Measurements from ENCODE around the gene GPATCH11. TPM values are rescaled to one million over a fixed set of nuclear protein-coding genes. Genes with fewer than 3 reads are reported as not detected.
A peak's percentile ranks its signal among the peaks of the same experiment; 100 is the strongest.

GPATCH11 gene
- polyA plus RNA-seq, 2 of the 4 experiments (the other 2 are of a cell fraction) = 9.0 to 10.4 TPM

DNA sequence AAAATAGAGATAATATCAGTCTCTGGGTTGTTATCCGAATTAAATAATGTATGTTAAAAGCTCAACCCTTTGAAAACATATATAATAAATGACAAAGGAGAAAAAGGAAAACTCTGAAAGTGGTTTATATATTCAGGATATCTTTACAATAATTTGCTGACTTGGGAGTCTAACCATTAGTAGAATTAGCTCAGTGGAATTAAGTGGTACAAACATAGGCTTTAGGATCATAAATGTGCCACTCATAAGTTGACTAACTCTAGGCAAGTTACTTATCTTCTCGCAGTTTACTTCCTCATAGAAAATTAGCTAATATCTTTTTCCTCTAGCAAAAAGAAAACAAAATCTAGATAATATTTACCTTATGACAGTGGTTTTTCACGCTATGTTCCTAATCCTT lies 44.7 kb upstream of the GPATCH11 start:
- DNase-seq (ENCODE audit: low read depth in 1 of 2, low spot score in 1 of 2) (no peak), FAIRE-seq (no peak)
- TF ChIP-seq BHLHE40 (IDR thresholded peaks at IDR 0.05; ENCODE audit: low read depth, low read length) (no peak), NR3C1 (IDR thresholded peaks at IDR 0.05) (no peak), MAFK (IDR thresholded peaks at IDR 0.05; ENCODE audit: partially characterized antibody) (peak; percentile 78), RNF2 (IDR thresholded peaks at IDR 0.05; ENCODE audit: borderline replicate concordance, low read depth) (no peak), POLR2A (IDR thresholded peaks at IDR 0.05; ENCODE audit: low read length) (no peak), HEYL (CRISPR knock-in tag; IDR thresholded peaks at IDR 0.05) (no peak), SMC3 (IDR thresholded peaks at IDR 0.05) (no peak)
- TF ChIP-seq, protein P1, sequence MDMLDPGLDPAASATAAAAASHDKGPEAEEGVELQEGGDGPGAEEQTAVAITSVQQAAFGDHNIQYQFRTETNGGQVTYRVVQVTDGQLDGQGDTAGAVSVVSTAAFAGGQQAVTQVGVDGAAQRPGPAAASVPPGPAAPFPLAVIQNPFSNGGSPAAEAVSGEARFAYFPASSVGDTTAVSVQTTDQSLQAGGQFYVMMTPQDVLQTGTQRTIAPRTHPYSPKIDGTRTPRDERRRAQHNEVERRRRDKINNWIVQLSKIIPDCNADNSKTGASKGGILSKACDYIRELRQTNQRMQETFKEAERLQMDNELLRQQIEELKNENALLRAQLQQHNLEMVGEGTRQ (IDR thresholded peaks at IDR 0.05) = no peak

DNA sequence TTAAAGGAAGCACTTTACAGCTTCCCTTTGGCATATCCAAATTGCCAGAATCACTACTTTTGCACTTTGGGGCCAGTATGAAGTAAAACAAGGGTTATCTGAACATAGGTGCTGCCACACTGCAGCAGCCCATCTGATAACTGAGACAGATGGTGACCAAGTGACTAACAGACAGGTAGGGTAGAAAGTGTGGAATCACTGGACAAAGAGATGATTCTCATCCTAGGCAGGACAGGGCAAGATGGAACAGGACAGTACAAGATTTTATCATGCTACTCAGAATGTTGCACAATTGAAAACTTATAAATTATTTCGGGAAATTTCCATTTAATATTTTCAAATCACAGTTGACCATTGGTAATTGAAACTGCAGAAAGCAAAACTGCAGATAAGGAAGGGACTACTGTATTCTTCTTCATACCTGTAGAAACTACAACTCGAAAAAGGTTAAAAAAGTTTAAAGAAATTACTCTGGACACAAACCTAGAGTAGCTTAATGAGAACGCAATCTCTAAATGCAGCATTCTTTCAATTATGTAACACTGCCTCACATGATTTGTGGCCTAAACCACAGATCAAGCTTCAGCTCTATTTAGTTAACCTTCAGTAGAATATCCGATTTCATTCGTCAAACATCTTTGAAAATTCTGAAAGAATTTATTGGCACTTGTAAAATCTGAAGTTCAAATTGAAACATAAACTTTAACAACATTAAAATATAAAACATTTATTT lies 31.6 kb upstream of the GPATCH11 start:
- FAIRE-seq (peak; percentile 32), ATAC-seq (no peak), DNase-seq (ENCODE audit: low read depth in 1 of 2, low spot score in 1 of 2) (no peak)
- no peaks in the 10 kb centered on the region for H3K9me3 ChIP-seq
- no peak overlapping the region for H3K27ac ChIP-seq
- CTCF ChIA-PET = interaction anchor here (1.6 kb wide), 1 partner anchor 10 kb away, joined by 5 read pairs; no protein-coding TSS in a partner anchor
- no peaks in the 10 kb centered on the region for H3K4me1 ChIP-seq
- 86% methylated on average over 5 of the region's 5 CpGs for WGBS (ENCODE audit: missing lambda C conversion rate)
- H3K4me2 ChIP-seq = no peak overlapping the region
- no peak for TF ChIP-seq ZFP36 (IDR thresholded peaks at IDR 0.05; ENCODE audit: borderline replicate concordance, partially characterized antibody)
- TF ChIP-seq, protein P2, sequence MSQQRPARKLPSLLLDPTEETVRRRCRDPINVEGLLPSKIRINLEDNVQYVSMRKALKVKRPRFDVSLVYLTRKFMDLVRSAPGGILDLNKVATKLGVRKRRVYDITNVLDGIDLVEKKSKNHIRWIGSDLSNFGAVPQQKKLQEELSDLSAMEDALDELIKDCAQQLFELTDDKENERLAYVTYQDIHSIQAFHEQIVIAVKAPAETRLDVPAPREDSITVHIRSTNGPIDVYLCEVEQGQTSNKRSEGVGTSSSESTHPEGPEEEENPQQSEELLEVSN (IDR thresholded peaks at IDR 0.05; ENCODE audit: borderline replicate concordance, low read depth) = no peak
- TF ChIP-seq POLR2A (IDR thresholded peaks at IDR 0.05; ENCODE audit: low read length) = no peak
- TF ChIP-seq, protein P3, sequence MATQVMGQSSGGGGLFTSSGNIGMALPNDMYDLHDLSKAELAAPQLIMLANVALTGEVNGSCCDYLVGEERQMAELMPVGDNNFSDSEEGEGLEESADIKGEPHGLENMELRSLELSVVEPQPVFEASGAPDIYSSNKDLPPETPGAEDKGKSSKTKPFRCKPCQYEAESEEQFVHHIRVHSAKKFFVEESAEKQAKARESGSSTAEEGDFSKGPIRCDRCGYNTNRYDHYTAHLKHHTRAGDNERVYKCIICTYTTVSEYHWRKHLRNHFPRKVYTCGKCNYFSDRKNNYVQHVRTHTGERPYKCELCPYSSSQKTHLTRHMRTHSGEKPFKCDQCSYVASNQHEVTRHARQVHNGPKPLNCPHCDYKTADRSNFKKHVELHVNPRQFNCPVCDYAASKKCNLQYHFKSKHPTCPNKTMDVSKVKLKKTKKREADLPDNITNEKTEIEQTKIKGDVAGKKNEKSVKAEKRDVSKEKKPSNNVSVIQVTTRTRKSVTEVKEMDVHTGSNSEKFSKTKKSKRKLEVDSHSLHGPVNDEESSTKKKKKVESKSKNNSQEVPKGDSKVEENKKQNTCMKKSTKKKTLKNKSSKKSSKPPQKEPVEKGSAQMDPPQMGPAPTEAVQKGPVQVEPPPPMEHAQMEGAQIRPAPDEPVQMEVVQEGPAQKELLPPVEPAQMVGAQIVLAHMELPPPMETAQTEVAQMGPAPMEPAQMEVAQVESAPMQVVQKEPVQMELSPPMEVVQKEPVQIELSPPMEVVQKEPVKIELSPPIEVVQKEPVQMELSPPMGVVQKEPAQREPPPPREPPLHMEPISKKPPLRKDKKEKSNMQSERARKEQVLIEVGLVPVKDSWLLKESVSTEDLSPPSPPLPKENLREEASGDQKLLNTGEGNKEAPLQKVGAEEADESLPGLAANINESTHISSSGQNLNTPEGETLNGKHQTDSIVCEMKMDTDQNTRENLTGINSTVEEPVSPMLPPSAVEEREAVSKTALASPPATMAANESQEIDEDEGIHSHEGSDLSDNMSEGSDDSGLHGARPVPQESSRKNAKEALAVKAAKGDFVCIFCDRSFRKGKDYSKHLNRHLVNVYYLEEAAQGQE (IDR thresholded peaks at IDR 0.05) = no peak
- TF ChIP-seq ZNF302 (CRISPR knock-in tag; IDR thresholded peaks at IDR 0.05) = no peak
- TF ChIP-seq SMC3 (IDR thresholded peaks at IDR 0.05) = no peak
- TF ChIP-seq BHLHE40 (IDR thresholded peaks at IDR 0.05; ENCODE audit: low read depth, low read length) = no peak
- no peak for TF ChIP-seq KDM5A (IDR thresholded peaks at IDR 0.05)
- no peak for TF ChIP-seq POLR2AphosphoS2 (conservative IDR thresholded peaks at IDR 0.05; ENCODE audit: low read length)
- TF ChIP-seq, protein P4, sequence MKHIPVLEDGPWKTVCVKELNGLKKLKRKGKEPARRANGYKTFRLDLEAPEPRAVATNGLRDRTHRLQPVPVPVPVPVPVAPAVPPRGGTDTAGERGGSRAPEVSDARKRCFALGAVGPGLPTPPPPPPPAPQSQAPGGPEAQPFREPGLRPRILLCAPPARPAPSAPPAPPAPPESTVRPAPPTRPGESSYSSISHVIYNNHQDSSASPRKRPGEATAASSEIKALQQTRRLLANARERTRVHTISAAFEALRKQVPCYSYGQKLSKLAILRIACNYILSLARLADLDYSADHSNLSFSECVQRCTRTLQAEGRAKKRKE (CRISPR knock-in tag; IDR thresholded peaks at IDR 0.05; ENCODE audit: low read depth) = no peak
- TF ChIP-seq EHF (CRISPR knock-in tag; IDR thresholded peaks at IDR 0.05) = no peak
- TF ChIP-seq, protein P5, sequence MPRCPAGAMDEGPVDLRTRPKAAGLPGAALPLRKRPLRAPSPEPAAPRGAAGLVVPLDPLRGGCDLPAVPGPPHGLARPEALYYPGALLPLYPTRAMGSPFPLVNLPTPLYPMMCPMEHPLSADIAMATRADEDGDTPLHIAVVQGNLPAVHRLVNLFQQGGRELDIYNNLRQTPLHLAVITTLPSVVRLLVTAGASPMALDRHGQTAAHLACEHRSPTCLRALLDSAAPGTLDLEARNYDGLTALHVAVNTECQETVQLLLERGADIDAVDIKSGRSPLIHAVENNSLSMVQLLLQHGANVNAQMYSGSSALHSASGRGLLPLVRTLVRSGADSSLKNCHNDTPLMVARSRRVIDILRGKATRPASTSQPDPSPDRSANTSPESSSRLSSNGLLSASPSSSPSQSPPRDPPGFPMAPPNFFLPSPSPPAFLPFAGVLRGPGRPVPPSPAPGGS (IDR thresholded peaks at IDR 0.05) = no peak
- TF ChIP-seq HDAC2 (IDR thresholded peaks at IDR 0.05) = no peak
- TF ChIP-seq GATA3 (IDR thresholded peaks at IDR 0.05; ENCODE audit: borderline replicate concordance) = no peak
- TF ChIP-seq KDM1A (IDR thresholded peaks at IDR 0.05; ENCODE audit: low read depth) = no peak
- H3K4me3 ChIP-seq = no peak overlapping the region
- POLR2A ChIA-PET = no interaction called here

More for the DNA sequence above, 44.7 kb upstream of the GPATCH11 start:
- Histone ChIP-seq H3K4me2 (no peak overlapping the region), H3K4me1 (no peaks in the 10 kb centered on the region), H3K9me3 (no peaks in the 10 kb centered on the region), H3K4me3 (no peak overlapping the region), H3K27ac (no peak overlapping the region)
- WGBS (ENCODE audit: missing lambda C conversion rate) = 88% methylated on average over 3 of the region's 3 CpGs
- CTCF ChIA-PET = interaction anchor here (1.0 to 1.1 kb wide), 2 partner anchors 8 to 18 kb away, joined by 3 to 5 read pairs; no protein-coding TSS in a partner anchor
- POLR2A ChIA-PET = no interaction called here
- no peak for ATAC-seq

All from A549 (cell line).